Measurements from ENCODE around the gene HSPB7.

DNA sequence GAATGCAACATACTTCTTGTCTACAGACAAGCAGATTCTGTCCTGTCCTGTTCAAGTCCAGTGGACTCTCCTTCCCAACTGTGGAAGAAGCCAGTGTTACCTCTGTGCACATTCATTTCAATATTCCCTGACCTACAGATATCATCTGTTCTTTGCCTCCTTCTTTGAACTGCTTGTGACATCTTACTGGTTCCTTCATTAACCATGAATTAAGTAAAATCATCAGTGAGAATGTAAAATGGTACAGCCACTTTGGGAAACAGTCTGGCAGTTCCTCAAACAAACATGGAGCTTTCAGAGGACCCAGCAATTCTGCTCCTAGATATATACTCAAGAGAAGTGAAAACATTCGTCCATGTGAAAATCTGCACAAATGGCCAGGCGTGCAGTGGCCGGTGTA, 7.0 kb downstream of the HSPB7 start:
- TF ChIP-seq, protein P1, sequence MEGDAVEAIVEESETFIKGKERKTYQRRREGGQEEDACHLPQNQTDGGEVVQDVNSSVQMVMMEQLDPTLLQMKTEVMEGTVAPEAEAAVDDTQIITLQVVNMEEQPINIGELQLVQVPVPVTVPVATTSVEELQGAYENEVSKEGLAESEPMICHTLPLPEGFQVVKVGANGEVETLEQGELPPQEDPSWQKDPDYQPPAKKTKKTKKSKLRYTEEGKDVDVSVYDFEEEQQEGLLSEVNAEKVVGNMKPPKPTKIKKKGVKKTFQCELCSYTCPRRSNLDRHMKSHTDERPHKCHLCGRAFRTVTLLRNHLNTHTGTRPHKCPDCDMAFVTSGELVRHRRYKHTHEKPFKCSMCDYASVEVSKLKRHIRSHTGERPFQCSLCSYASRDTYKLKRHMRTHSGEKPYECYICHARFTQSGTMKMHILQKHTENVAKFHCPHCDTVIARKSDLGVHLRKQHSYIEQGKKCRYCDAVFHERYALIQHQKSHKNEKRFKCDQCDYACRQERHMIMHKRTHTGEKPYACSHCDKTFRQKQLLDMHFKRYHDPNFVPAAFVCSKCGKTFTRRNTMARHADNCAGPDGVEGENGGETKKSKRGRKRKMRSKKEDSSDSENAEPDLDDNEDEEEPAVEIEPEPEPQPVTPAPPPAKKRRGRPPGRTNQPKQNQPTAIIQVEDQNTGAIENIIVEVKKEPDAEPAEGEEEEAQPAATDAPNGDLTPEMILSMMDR (IDR thresholded peaks at IDR 0.05) = no peak
- no peak for TF ChIP-seq POLR2A (IDR thresholded peaks at IDR 0.05)
- TF ChIP-seq POLR2AphosphoS5 (IDR thresholded peaks at IDR 0.05; ENCODE audit: insufficient read depth in 1 of 2, low read depth in 1 of 2) = no peak

Measured in vagina (tissue), 2 donors.